Activated CD4-positive, CD25-positive, alpha-beta regulatory T cell treated with anti-CD3 and anti-CD28 coated beads, Interleukin-2, amount 50 U/mL, for 16 hours (primary cell): ENCODE measurements around the gene SCNN1A.

Experiments used
- DNase-seq: peaks from one replicate; pipeline ENCODE4 v3.0.0-alpha.2; 2020; ENCODE audit warnings: low read depth, low spot score

SCNN1A gene

DNA sequence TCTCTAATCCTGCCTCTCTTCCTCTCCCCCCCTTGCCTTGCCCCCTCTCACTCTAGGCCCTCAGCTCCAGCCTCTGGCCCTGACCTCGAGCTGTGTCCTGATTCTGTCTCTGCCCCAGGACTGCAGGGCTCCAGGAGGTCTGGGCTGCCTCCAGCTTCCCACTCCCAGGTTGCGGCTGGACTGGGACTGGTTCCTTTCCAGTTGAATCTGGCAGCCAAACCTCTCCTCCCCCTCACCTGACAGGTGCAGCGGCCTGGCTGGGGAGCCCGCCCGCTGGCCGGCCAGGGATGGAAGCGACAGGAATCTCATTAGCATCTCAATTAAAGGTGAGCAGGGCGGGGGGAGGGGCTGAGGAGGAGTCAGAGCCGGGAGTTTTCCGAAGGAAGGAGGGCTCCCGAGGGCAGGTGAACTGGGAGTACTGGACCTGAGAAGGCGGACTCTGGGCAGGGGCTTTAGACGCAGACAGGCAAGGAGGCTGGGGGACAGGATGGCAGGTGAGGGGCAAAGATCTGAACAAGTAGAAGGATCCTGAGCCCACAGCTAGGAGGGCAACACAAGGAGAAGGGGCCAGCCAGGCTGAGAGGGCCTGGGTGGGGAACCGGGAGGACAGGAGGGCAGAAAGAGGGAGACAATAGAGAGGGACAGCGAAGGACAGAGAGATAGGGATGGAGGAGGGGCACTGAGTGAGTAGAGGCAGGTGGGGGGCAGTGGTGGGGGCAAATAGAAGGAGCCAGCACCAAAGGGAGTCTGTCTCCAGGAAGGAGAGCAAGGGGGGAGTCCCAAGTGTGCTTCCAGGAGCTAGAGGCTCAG lies at the start of gene SCNN1A:
TSS of gene SCNN1A (minus strand) at position 295 of the 810 bp plus-strand sequence. CDS start 780 bp downstream, outside the sequence.
- DNase-seq = no peak

DNA sequence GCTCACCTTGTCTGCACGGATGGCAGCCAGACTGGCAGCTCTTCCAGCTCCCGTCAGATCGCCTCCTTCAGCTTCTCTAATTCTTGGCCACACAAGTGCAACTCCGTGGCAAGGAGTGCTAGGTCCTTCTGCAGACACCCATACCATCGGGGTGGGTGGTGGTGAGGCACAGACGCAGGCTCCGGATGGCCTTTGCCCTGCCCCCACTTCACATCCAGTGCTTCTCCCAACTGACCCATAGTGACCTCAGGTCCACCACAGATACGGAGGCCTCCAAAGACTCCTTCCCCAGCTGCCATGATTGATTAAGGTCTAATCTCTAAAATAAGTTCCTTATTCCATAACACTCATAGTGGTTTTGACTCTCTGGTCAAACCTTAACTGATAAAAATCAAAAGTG lies 49.5 kb upstream of the SCNN1A start:
- no peak for DNase-seq

DNA sequence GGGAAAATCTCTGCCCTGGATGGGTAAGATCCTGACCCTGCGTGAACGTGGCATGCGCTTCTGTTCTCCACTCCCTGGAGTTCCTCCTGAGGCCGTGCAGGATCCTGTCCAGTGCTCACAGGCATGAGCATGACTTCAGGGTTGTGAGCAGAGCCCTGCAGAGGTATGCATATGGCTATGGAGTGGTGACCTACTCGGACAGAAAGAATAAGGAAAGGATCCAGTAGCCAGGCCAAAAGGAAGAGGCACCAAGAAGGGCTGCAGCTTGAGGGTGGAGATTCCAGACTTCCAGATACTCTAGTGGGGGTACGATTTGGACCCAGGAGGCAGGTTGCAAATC lies 48.6 kb upstream of the SCNN1A start:
- no peak for DNase-seq

DNA sequence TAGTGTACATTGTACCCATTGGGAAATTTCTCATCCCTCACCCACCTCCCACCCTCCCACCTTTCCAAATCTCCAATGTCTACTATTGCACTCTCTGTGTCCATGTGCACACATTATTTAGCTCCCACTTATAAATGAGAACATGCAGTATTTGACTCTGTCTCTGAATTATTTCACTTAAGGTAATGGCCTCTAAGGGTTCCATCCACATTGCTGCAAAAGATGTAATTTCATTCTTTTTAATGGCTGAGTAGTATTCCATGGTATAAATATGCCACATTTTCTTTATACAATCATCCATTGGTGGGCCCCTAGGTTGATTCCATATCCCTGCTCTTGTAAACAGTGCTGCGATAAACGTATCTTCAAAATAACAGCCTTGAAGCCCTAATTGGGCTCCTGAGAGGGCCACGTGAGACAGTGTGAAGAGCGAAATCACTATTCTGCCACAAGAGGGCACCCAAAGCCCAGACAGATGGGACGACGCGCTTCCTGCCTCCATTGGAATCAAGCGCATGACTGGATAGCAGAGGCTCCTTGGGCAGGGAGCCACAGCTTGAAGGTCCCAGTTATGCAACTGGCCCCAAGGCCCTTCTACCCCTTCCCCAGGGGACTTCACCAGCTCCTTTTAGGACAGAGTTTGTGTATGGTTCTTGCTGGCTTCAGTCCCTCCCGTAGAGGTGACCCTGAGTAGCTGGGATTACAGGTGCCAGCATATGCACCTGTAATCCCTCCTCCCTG lies 48.1 kb upstream of the SCNN1A start:
- peak; percentile 64 for DNase-seq

DNA sequence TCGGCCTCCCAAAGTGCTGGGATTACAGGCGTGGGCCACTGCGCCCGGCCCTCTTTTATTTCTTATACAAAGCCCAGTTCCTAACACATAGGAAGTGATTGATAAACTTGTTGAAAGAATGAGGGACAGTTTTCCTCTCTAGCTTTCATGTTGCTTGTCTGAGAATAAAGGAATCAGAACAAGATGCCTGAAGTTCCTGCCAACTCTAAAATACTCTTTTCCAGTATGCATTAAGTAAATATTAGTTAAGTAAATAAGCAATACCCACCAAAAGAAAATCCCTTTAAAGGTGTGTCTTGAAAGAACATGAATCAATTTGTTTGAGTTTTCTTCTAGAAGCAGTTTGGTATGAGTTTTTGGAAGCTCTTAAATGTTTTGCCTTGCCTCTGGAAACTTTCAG lies 45.0 kb upstream of the SCNN1A start:
- DNase-seq = no peak

DNA sequence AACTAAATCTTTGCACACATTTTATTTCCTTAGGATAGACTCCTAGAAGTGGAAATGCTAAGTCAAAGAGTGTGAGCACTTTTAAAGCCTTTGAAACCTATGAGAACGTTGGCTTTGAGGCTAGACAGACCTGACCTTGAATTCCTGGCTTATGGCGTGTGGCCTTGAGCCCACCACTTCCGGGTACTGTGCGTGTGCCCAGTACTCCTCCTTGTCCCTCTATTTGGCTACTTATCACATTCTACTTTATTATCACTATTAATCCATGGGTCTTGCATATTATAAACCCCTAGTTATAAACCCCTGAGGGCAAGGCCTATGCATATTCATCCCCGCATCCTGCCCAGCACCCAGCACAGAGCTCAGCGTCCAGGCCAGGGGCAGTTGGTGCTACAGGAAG lies 43.4 kb upstream of the SCNN1A start:
- no peak for DNase-seq

DNA sequence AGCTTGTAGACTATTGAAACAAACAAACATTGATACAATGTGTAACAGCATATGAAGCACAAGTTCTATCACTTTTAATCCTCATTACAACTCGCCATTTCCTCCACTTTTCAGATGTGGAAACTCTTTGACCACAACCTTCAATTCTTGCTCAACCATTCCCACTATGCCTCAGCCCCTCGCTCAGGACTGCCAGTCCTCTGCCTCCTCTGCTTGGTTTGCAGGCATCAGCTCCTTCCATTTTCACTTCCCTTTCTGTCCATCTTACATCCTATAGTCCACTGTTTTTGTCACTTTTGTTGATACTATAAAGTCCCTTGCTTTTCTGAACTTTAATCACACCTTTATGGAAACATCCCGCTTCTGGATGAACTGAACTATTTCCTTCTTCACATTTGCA lies 41.2 kb upstream of the SCNN1A start:
- no peak for DNase-seq

DNA sequence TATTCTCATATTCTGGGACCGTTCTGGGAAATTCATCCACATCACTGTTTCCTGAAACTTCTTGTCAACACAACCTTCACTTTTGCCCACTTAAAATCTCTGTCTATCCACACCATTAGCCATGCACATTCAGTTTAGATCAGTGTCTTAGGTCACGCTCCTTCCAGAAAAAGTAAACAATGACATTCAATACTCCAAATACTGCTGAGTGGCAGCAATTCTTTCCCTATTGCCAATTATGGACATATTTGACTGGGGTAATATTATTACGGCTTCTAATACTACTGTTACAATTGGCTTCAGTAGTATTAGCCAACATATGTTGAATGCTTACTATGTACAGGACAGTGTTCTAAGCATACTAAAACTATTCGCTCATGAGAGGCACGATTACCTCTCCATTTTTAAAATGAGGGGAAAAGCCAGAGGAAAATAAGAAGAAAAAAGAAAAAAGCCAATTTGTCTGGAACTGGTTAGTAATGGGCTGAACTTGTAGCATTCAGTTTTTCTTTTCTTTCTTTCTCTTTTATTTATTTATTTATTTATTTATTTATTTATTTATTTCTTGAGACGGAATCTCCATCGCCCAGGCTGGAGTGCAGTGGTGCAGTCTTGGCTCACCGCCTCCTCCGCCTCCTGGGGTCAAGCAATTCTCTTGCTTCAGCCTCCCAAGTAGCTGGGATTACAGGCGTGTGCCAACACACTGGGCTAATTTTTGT lies 32.0 kb upstream of the SCNN1A start:
- no peak for DNase-seq

DNA sequence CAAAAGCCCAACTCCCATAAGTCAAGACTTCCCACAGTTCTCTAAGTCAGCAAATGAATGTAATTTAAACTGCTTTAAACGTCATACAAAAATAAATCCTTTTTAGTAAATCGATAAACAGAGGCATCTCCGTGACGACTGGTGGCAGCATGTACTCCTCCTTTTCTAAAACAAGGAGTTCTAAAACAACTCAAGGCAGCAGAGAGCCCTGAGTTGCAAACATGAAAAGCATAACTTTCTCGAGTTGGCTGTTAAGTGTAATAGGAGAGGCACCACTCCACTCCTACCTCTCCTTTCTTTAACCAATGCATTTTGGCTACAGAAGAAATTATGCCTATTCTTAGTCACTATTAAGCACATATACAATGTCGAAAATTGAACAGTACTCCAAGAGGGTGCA lies 30.6 kb upstream of the SCNN1A start:
- no peak for DNase-seq

DNA sequence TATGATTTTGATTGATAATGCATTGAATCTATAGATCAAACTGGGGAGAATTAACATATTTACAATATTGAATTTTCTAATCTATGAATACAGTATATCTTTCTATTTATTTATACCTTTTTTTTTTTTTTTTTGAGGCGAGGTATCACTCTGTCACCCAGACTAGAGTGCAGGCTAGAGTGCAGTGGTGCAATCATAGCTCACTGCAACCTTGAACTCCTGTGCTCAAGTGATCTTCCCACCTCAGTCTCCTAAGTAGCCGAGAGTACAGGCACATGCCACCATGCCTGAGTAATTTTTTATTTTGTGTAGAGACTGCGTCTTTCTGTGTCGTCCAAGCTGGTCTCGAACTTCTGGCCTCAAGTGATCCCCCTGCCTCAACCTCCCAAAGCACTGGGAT lies 29.0 kb upstream of the SCNN1A start:
- DNase-seq = no peak

DNA sequence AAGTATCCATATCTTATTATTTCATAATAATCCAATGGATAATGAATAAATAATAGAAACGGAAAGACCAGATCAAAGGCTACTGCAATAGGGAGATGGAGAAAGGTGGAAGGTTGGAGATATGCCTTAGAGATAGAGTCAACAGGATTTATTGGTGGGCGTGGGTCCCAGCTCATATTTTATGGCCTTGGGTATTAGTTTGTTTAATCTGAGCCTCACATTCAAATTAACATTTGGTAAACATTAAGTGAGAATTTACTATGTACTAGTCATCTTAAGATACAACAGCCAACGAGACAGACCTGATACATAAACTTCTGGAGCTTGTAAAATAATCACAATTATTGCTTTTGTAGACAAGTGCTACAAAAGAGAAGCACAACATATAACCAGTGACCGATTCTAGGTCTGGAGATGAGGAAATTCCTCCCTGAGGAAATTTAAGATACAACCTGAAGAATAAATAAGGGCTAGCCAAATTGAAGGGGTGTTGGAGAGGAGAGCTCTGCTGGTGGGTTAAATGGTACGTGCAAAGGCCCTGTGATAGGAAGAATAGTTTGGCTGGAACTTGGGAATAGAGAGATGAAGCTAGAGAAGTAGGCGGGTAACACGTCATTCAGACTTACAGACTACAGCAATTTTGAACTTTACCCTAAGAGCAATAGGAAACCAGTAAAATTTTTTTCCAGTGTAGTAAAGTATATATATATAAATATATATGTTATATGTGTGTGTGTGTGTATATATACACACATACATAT lies 24.7 kb upstream of the SCNN1A start:
- no peak for DNase-seq

DNA sequence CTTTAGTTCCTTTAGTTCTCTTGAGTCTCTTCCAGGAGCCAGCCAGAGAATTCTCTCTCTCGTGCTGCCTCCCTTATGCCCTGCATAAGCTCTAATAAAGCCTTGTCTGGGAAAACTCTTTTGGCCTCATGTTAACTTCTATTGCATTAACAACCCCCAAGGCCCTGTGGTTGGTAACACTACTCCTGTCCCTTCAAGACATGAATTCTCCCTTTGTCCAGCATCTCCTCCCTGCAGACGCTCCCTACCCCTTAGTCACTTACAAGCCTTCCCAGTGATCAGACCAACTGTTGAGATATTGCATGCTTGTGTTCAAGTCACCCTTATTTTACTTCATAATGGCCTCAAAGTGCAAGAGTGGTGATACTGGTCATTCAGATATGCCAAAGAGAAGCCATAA lies 20.7 kb upstream of the SCNN1A start:
- no peak for DNase-seq

DNA sequence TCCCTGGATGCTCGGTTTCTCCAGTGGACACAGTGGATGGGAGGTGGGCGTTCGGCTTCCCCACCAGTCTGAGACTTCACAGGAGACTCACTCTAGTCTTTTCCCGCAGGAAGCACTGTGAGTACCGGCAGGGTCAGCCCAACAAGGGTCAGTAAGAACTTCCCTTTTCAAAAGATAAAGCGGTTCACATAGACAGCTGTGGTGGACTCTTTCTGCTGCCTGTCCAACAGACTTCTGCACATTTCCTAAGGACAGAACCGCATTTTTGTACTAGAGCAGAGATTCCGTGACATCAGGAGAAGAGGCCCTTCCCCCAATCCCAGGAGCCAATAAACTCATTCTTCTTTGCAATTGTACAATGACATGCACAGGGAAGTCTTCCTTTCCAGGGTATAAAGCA lies 19.0 kb upstream of the SCNN1A start:
- DNase-seq = no peak

DNA sequence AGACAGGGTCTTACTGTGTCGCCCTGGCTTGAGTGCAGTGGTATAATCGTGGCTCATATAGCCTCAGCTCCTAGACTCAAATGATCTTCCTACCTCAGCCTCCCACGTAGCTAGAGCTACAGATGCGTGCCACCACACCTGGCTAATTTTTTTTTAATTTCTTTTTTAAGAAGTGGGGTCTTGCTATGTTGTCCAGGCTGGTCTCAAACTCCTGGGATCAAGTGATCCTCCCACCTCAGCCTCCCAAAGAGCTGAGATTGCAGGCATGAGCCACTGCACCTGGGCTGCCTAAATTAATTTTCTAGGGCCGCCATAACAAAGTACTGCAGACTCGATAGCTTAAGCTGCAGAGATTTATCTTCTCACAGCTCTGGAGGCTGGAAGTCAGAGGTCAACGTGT lies 17.7 kb upstream of the SCNN1A start:
- no peak for DNase-seq

DNA sequence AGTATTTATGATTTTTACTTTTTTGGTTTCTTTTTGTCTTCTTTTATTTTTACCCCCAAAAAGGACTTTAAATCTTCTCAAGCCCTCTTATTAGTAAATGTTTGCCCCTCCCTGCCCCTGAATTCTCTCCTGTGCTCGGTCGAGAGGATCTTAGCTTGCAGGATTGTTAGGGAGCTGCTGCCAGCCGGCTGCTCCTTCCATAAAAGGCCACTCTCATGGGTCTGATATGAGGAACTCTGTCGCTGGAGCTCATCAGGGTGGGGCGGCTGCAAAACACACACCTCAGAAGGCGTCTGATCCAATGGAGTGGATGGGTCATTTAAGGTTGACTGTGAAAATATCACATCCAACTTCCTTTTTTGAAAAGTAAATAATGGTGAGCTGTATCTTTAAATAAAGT lies 17.1 kb upstream of the SCNN1A start:
- DNase-seq = no peak

DNA sequence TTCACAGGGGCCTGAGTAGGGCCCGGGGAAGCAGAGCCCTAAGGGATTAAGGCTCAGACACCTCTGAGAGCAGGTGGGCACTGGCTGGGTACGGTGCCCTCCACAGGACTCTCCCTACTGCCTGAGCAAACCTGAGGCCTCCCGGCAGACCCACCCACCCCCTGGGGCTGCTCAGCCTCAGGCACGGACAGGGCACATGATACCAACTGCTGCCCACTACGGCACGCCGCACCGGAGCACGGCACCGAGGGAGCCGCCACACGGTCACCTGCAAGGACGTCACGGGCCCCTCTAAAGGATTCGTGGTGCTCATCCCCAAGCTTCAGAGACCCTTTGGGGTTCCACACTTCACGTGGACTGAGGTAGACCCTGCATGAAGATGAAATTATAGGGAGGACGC lies 15.7 kb upstream of the SCNN1A start:
- no peak for DNase-seq

DNA sequence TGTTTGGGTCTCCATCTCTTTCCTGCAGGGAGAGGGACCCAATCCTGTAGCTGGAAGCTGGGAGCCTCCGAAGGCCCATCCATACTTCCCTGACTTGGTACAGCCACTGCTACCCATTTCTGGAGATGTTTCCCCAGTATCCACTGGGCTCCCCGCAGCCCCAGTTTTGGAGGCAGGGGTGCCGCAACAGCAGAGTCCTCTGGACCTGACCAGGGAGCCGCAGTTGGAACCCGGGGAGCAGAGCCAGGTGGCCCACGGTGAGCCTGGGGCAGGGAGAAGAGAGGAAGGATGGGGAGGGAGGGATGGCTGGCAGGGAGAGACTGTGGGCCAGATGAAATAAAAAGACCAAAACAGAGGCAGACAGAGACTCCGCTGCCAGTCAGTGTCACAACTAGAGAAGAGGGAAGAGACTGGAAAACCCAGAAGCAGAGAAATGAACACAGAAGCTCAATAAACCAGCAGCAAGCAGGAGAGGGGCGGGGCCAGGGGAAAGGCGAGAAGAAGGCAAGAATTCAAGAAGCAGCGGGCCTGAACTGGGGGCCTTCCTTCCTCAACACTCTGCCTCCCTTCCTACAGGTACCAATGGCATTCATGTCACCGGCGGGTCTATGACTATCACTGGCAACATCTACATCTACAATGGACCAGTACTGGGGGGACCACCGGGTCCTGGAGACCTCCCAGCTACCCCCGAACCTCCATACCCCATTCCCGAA lies 14.9 kb upstream of the SCNN1A start:
- DNase-seq = no peak

DNA sequence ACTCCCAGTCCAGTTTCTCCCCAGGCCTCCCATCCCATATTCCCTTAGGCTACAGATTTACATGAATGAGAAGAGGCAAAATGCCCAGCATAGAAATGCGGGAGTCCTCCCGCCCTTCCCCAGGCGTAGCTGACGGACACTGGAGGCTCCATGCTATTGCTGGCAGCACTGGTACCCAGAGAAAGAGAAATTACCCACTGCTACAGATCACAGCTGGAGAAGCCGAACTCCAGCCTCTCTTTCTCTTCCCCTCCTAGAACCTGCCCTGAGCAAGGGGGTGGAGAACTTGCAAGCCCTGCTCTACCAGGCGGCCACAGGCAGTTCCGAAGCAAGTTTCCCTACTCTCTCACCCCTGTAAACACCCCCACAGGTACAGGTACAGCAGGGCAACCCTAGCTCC lies 12.2 kb upstream of the SCNN1A start:
- DNase-seq = no peak

DNA sequence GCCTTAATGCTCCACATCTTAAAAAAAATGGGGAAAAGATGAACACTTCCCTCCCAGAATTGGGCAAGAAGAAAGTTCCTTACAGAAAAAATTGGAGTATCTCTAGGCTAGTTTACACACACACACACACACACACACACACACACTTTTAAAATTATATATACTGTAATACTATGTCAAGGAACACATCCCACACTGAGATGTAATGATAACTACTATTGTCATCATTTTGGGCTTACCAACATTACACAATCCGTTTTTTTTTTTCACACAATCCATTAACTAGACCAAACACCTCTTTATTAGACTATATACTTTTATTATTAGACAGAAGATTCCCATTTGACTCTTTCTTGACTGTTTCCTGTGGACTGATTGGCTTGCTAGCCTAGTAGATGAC lies 11.1 kb upstream of the SCNN1A start:
- DNase-seq = no peak

DNA sequence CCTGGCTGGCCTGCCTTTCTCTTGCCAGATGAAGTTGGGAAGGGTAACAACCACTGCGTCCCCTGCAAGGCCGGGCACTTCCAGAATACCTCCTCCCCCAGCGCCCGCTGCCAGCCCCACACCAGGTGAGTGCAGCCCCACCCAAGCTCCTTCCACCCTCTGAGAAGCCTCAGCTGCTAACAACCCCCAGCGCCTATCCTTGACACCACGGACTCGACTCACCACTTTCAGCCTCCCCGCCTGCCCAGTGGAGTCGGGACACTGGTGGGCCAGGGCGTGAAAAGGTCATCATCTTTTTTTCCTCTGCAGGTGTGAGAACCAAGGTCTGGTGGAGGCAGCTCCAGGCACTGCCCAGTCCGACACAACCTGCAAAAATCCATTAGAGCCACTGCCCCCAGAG lies 10.7 kb upstream of the SCNN1A start:
- no peak for DNase-seq
